WTC11 (cell line): Measurements from ENCODE around the gene AVEN. TPM values are rescaled to one million over a fixed set of nuclear protein-coding genes. Genes with fewer than 3 reads are reported as not detected.

Source experiments
- ATAC-seq: fragments of 200-7000 bp; cut with Tn5 transposase; 2 replicates; pipeline ENCODE4 v1.10.0; 2021; ENCODE audit warnings: mild to moderate bottlenecking, moderate library complexity
- CTCF ChIA-PET: fragments of 300-600 bp; sonication (Branson Sonifier 250); formaldehyde crosslinking; loops from one replicate; lab custom pipeline; 2021; ENCODE audit warnings: antibody characterized with exemption; lab: Charles Lee
- POLR2A ChIA-PET: fragments of 350-600 bp; sonication (Branson Sonifier 250); formaldehyde crosslinking; loops from one replicate; lab custom pipeline; 2021; ENCODE audit warnings: antibody characterized with exemption; lab: Charles Lee
- DNase-seq: peaks from one replicate; pipeline ENCODE4 v3.0.0; 2021; ENCODE audit warnings: low spot score
- H3K27ac Mint-ChIP-seq: 2 replicates; pipeline ENCODE4 v1.8.0; 2021; ENCODE audit warnings: mixed read lengths
- H3K27me3 Mint-ChIP-seq: 2 replicates; pipeline ENCODE4 v1.8.0; 2021; ENCODE audit warnings: low read depth, mild to moderate bottlenecking, moderate library complexity, mixed read lengths
- H3K36me3 Mint-ChIP-seq: 2 replicates; pipeline ENCODE4 v1.8.0; 2021; ENCODE audit warnings: mixed read lengths
- H3K4me1 Mint-ChIP-seq: 2 replicates; pipeline ENCODE4 v1.8.0; 2022; ENCODE audit warnings: mixed read lengths
- H3K4me3 Mint-ChIP-seq: 2 replicates; pipeline ENCODE4 v1.8.0; 2021; ENCODE audit warnings: mild to moderate bottlenecking, moderate library complexity, mixed read lengths
- H3K9me3 Mint-ChIP-seq: 2 replicates; pipeline ENCODE4 v1.8.0; 2021; ENCODE audit warnings: mixed read lengths
- ATF1 ChIP-seq: sonication (generic); formaldehyde crosslinking; IDR thresholded peaks from 2 replicates; pipeline ENCODE4 v1.8.1; 2023; ENCODE audit warnings: mild to moderate bottlenecking, moderate library complexity, missing genetic modification reagents
- E2F4 ChIP-seq: sonication (generic); formaldehyde crosslinking; IDR thresholded peaks from 2 replicates; pipeline ENCODE4 v1.8.1; 2022; ENCODE audit warnings: low read depth, mild to moderate bottlenecking, moderate library complexity, missing genetic modification reagents, borderline replicate concordance
- ELF4 ChIP-seq: sonication (generic); formaldehyde crosslinking; IDR thresholded peaks from 2 replicates; pipeline ENCODE4 v1.8.1; 2022; ENCODE audit warnings: low read depth, mild to moderate bottlenecking, moderate library complexity, missing genetic modification reagents
- FOXP4 ChIP-seq: sonication (generic); formaldehyde crosslinking; IDR thresholded peaks from 2 replicates; pipeline ENCODE4 v1.8.0; 2022; ENCODE audit warnings: mild to moderate bottlenecking, missing genetic modification reagents
- NFE2L1 ChIP-seq: sonication (generic); formaldehyde crosslinking; IDR thresholded peaks from 2 replicates; pipeline ENCODE4 v1.8.1; 2023; ENCODE audit warnings: missing genetic modification reagents
- NR1H2 ChIP-seq: sonication (generic); formaldehyde crosslinking; IDR thresholded peaks from 2 replicates; pipeline ENCODE4 v1.9.0; 2021; ENCODE audit warnings: mild to moderate bottlenecking, moderate library complexity, missing genetic modification reagents
- NR3C1 ChIP-seq: sonication (generic); formaldehyde crosslinking; conservative IDR thresholded peaks from 2 replicates; pipeline ENCODE4 v1.8.1; 2023; ENCODE audit warnings: low read depth, mild to moderate bottlenecking, missing genetic modification reagents
- PRRX2 ChIP-seq: fragments of 250-450 bp; sonication (Bioruptor Pico); IDR thresholded peaks from 2 replicates; pipeline ENCODE4 v1.8.0; 2021; ENCODE audit warnings: mild to moderate bottlenecking
- USF1 ChIP-seq: sonication (generic); formaldehyde crosslinking; IDR thresholded peaks from 2 replicates; pipeline ENCODE4 v1.8.0; 2022; ENCODE audit warnings: mild to moderate bottlenecking, missing genetic modification reagents
- USF2 ChIP-seq: sonication (generic); formaldehyde crosslinking; IDR thresholded peaks from 2 replicates; pipeline ENCODE4 v1.8.1; 2023; ENCODE audit warnings: mild to moderate bottlenecking, missing genetic modification reagents, moderate library complexity
- ZNF138 ChIP-seq: sonication (generic); formaldehyde crosslinking; conservative IDR thresholded peaks from 2 replicates; pipeline ENCODE4 v1.8.1; 2022; ENCODE audit warnings: mild to moderate bottlenecking, moderate library complexity, missing genetic modification reagents
- total RNA-seq: library from RNA; stranded (reverse); gene quantifications from 3 replicates; pipeline ENCODE4 v1.2.3, GENCODE V29; 2021
- TF ChIP-seq, protein P1 (sequence below): sonication (generic); formaldehyde crosslinking; IDR thresholded peaks from 2 replicates; pipeline ENCODE4 v1.8.0; 2022; ENCODE audit warnings: mild to moderate bottlenecking, missing genetic modification reagents
- TF ChIP-seq, protein P2 (sequence below): sonication (generic); formaldehyde crosslinking; IDR thresholded peaks from 2 replicates; pipeline ENCODE4 v1.8.0; 2023; ENCODE audit warnings: missing genetic modification reagents

AVEN gene
- total RNA-seq, 1 experiment from 2014 or later: 12.4 TPM

DNA sequence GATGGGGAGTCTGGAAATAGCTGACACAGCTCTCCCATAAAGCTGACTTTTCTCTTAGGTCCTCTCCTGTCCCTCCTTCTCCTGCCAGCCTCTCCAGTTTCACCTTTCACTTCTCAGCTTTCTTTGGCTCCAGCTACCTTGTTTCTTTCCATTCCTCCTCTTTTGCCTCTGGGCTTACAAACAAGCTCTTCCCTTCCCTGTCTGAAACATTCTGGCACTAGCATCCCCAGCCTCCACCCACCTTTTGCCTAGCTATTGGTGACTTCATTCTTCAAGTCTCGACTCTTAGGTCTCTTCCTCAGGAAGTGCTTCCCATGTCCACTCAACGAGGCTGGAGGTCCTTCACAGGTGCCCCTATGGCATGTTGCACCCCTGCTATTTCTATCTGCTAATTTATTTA lies 20.5 kb upstream of the AVEN start:
- Mint-ChIP-seq H3K9me3 (peaks cover under 1% of the 10 kb centered on the region), H3K4me3 (no peak overlapping the region), H3K27me3 (no peaks in the 10 kb centered on the region; the same call in 1 of the 2 replicates), H3K27ac (no peak overlapping the region), H3K4me1 (no peaks in the 10 kb centered on the region), H3K36me3 (no peaks in the 10 kb centered on the region)
- no peak for TF ChIP-seq USF1 (CRISPR knock-in tag)
- no peak for TF ChIP-seq NFE2L1 (CRISPR knock-in tag)
- POLR2A ChIA-PET: no interaction called here
- DNase-seq (no peak), ATAC-seq (no peak)
- CTCF ChIA-PET: no interaction called here

- CTCF ChIA-PET: no interaction called here
- H3K27ac Mint-ChIP-seq: no peak overlapping the region
- no peak overlapping the region for H3K4me3 Mint-ChIP-seq
Measured at GRCh38 chr15:34056911-34057310, 17.9 kb upstream of the AVEN start.

More at GRCh38 chr15:34056911-34057310, 17.9 kb upstream of the AVEN start:
- Mint-ChIP-seq H3K27me3 (peaks cover 7% of the 10 kb centered on the region), H3K9me3 (peaks cover 13% of the 10 kb centered on the region), H3K4me1 (no peaks in the 10 kb centered on the region), H3K36me3 (no peaks in the 10 kb centered on the region)
- TF ChIP-seq ELF4 (no peak), E2F4 (no peak), PRRX2 (no peak), ZNF138 (CRISPR knock-in tag) (no peak), ATF1 (CRISPR knock-in tag) (no peak), NR1H2 (CRISPR knock-in tag) (no peak), FOXP4 (no peak), NR3C1 (CRISPR knock-in tag) (no peak), USF2 (CRISPR knock-in tag) (no peak)
- TF ChIP-seq, protein P1, sequence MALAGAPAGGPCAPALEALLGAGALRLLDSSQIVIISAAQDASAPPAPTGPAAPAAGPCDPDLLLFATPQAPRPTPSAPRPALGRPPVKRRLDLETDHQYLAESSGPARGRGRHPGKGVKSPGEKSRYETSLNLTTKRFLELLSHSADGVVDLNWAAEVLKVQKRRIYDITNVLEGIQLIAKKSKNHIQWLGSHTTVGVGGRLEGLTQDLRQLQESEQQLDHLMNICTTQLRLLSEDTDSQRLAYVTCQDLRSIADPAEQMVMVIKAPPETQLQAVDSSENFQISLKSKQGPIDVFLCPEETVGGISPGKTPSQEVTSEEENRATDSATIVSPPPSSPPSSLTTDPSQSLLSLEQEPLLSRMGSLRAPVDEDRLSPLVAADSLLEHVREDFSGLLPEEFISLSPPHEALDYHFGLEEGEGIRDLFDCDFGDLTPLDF (CRISPR knock-in tag): no peak
- TF ChIP-seq, protein P2, sequence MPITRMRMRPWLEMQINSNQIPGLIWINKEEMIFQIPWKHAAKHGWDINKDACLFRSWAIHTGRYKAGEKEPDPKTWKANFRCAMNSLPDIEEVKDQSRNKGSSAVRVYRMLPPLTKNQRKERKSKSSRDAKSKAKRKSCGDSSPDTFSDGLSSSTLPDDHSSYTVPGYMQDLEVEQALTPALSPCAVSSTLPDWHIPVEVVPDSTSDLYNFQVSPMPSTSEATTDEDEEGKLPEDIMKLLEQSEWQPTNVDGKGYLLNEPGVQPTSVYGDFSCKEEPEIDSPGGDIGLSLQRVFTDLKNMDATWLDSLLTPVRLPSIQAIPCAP (CRISPR knock-in tag): no peak
- no peak for DNase-seq
- POLR2A ChIA-PET: no interaction called here
- ATAC-seq: no peak
